NCI-H748 (cell line): Measurements from ENCODE around the gene AVPI1.
"Not testable (repeated sequence)": the region's sequence is repeated elsewhere in the genome, so short reads cannot be mapped to it uniquely, and the experiment has no call there.

ENCODE experiments used
- DNase-seq: peaks from one replicate; lab custom pipeline; 2025; ENCODE audit not compliant: unreplicated experiment; lab: John Stamatoyannopoulos, UW

Gene AVPI1

GRCh38 chr10:97642471-97643159 is 44.4 kb downstream of the AVPI1 start:
- DNase-seq, result not testable (repeated sequence)

GRCh38 chr10:97640868-97641811 is 45.9 kb downstream of the AVPI1 start:
- peak; percentile 40 for DNase-seq

- DNase-seq, result peak; percentile 97
Observed at GRCh38 chr10:97640174-97640867, 46.7 kb downstream of the AVPI1 start, which contains the start of gene PI4K2A. PI4K2A (plus strand) TSS chr10:97640671; CDS start chr10:97640743, 72 bp downstream.

GRCh38 chr10:97639090-97639489 is 48.0 kb downstream of the AVPI1 start:
- DNase-seq, result not testable (repeated sequence)

GRCh38 chr10:97635577-97635976 is 51.5 kb downstream of the AVPI1 start:
- DNase-seq, result no peak

DNA sequence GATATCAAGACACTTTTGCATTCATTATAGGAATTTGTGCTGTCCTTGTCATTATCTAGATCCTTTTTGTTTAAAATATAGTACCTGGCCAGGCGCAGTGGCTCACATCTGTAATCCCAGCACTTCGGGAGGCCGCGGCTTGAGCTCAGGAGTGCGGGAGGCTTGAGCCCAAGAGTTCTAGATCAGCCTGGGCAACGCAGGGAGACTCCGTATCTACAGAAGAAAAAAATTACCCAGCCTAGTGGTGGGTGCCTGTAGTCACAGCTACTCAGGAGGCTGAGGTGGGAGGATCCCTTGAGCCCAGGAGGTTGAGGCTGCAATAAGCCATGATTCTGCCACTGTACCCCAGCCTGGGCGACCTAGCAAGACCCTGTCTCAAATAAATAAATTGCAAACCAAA is 53.1 kb downstream of the AVPI1 start:
- peak; percentile 15 for DNase-seq

- DNase-seq, result peak; percentile 93
Observed at GRCh38 chr10:97632949-97633884, 53.8 kb downstream of the AVPI1 start, which contains the start of gene MORN4. MORN4 (minus strand) TSS chr10:97633500; CDS start chr10:97619653, 13,847 bp downstream.

GRCh38 chr10:97631098-97631497 is 55.9 kb downstream of the AVPI1 start:
- no peak for DNase-seq

GRCh38 chr10:97629289-97629688 is 57.8 kb downstream of the AVPI1 start:
- DNase-seq, result no peak

DNA sequence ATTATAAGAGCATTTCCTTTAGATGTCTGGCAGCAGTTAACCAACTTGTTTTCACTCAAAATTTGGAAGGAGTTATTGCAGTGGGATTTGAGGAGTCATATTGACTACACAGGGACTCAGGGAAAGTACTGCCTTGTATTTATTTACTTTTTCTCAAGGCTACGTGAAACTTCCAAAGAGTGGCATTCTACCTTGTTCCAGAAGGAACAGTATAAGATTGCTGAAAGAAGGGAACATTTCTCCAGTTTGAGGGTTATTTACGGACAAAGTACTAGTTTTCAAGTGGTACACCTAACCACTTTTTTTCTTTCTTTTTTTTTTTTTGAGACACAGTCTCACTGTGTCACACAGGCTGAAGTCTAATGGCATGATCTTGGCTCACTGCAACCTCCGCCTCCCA is 58.8 kb downstream of the AVPI1 start:
- DNase-seq, result no peak

DNA sequence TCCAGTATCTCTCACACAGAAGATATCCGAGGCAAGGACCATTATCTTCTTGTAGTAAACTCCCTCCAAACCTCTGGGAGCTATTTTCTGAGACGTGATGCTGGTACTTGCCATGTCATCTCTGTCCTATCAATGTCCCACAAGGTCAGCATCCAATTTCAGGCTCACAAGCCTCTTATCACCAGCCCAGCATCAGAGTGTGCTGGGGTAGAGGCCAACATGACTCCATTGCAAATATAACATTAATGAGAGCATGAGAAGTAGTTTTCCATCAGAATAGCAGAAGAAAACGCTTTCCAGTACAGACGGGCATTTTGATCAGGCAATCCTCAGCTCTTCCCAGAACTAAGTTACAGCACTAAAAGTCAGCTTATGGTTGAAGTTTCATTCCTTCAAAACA is 59.3 kb downstream of the AVPI1 start:
- DNase-seq, result no peak
